Epithelial cell of esophagus (primary cell): ENCODE results near the gene RRP1.

Source experiments
- DNase-seq: peaks from one replicate; pipeline ENCODE4 v3.0.0; 2010; ENCODE audit warnings: low read depth
- H3K4me3 ChIP-seq: 2 replicates; pipeline ENCODE4 v1.5.1; 2011; ENCODE audit warnings: mild to moderate bottlenecking, low read length, control low read depth
- CTCF ChIP-seq: IDR thresholded peaks from 2 replicates; pipeline ENCODE4 v1.5.1; 2011; ENCODE audit warnings: low read depth, mild to moderate bottlenecking, low read length, control low read depth, inconsistent platforms; ENCODE audit not compliant: insufficient read depth; ENCODE audit errors: missing control alignments

Gene RRP1

GRCh38 chr21:43845386-43845785 is 56.0 kb downstream of the RRP1 start:
- H3K4me3 ChIP-seq, result no peak overlapping the region
- no peak for DNase-seq
- no peak for TF ChIP-seq CTCF

GRCh38 chr21:43846430-43846829 is 57.1 kb downstream of the RRP1 start:
- TF ChIP-seq CTCF, result no peak
- no peak for DNase-seq
- no peak overlapping the region for H3K4me3 ChIP-seq

DNA sequence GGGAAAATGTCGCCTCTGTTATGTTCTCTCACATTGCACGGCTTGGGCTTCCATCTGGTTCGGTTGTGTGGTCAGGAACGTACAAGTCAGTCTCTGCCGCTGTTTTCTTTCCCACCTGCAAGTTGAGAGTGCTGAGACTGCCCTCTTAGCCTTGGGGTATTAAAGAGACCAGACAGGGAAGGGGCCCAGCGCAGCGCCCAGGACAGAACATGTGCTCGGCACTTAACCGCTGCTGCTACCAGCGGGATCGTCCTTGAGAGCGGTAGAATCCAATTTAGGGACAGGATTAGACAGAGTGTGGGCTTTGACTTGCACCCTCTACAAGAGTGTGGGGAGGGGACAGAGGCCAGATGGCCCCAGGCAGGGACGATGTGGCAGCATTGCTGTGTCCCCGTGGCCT is 57.9 kb downstream of the RRP1 start:
- no peak for TF ChIP-seq CTCF
- no peak overlapping the region for H3K4me3 ChIP-seq
- no peak for DNase-seq

- TF ChIP-seq CTCF, result no peak
These were observed 59.4 kb downstream of the RRP1 start for GRCh38 chr21:43848771-43849170.

GRCh38 chr21:43849532-43850299 is 60.3 kb downstream of the RRP1 start:
- TF ChIP-seq CTCF, result no peak
- no peak for DNase-seq
- no peak overlapping the region for H3K4me3 ChIP-seq

More at GRCh38 chr21:43848771-43849170, 59.4 kb downstream of the RRP1 start:
- no peak overlapping the region for H3K4me3 ChIP-seq
- no peak for DNase-seq

- no peak for DNase-seq
- H3K4me3 ChIP-seq, result no peak overlapping the region
- no peak for TF ChIP-seq CTCF
These were observed 61.4 kb downstream of the RRP1 start for GRCh38 chr21:43850728-43851295.

DNA sequence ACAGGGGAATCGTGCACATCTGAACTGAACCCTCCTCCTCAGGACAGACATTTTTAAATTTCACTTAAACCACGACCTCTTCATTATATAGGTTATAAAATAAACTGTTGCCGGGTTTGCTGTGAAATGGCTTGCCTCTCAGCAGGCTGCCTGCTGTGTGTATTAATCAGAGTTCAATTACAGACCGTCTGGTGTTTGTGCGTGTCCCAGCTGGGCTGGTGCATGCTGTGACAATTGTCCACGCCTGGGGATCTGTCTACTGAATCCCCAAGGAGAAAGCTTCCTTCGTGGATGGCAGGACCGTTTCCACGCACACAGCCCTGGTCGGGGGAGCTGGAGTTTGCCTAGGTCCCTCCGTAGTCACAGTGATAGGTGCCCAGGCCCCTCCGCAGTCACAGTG is 62.2 kb downstream of the RRP1 start:
- H3K4me3 ChIP-seq, result no peak overlapping the region
- no peak for TF ChIP-seq CTCF
- DNase-seq, result no peak
